Measurements from ENCODE around the gene RNF167. TPM values are rescaled to one million over a fixed set of nuclear protein-coding genes. Genes with fewer than 3 reads are reported as not detected.
A peak's percentile ranks its signal among the peaks of the same experiment; 100 is the strongest.

Gene RNF167
- total and polyA plus RNA-seq, 4 donors = 15.9 to 72.6 (median 24.4) TPM

DNA sequence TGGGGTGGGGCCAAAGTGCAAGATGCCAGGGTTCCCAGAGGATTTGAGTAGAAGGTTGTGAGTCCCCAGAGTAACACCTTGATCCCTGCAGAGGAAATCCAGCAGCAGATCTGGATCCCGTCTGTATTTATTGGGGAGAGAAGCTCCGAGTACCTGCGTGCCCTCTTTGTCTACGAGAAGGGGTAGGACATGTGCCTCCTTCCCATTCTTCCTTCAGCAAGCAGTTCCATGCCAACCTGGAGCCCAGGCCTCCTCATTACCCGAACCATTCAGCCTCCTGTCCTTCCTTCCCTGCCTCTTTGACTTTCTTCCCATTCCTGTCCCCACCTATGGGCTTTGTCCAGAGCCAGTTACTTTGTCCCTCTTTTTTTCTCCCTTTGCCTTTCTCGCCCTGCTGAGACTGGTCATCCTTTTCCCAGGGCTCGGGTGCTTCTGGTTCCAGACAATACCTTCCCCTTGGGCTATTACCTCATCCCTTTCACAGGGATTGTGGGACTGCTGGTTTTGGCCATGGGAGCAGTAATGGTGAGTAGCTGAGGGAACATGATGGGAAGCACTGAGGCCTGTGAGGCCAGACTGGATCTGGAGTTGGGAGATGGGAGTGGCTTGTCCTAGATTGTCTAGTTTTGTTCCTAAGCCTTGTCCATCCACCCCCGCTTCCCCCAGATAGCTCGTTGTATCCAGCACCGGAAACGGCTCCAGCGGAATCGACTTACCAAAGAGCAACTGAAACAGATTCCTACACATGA lies 2.9 kb downstream of the RNF167 start:
- 82% methylated on average over 13 of the region's 13 CpGs for WGBS
- no peak overlapping the region for H3K4me3 ChIP-seq (ENCODE audit: low read depth in 1 of 3, low read length in 3 of 3)
- peaks cover 12 to 68% (median 52%) of the 10 kb centered on the region in 4 donors for H3K4me1 ChIP-seq (ENCODE audit: control insufficient read depth in 4 of 4, insufficient read depth in 4 of 4, low read length in 3 of 4)
- H3K27me3 ChIP-seq (ENCODE audit: control insufficient read depth in 4 of 4, insufficient read depth in 4 of 4, low read length in 3 of 4) = no peaks in the 10 kb centered on the region
- TF ChIP-seq JUND (IDR thresholded peaks at IDR 0.05) (no peak), TAF1 (conservative IDR thresholded peaks at IDR 0.05) (no peak), HNF4G (IDR thresholded peaks at IDR 0.05) (no peak)
- TF ChIP-seq, protein P1, sequence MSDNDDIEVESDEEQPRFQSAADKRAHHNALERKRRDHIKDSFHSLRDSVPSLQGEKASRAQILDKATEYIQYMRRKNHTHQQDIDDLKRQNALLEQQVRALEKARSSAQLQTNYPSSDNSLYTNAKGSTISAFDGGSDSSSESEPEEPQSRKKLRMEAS (IDR thresholded peaks at IDR 0.05) = no peak
- TF ChIP-seq, protein P2, sequence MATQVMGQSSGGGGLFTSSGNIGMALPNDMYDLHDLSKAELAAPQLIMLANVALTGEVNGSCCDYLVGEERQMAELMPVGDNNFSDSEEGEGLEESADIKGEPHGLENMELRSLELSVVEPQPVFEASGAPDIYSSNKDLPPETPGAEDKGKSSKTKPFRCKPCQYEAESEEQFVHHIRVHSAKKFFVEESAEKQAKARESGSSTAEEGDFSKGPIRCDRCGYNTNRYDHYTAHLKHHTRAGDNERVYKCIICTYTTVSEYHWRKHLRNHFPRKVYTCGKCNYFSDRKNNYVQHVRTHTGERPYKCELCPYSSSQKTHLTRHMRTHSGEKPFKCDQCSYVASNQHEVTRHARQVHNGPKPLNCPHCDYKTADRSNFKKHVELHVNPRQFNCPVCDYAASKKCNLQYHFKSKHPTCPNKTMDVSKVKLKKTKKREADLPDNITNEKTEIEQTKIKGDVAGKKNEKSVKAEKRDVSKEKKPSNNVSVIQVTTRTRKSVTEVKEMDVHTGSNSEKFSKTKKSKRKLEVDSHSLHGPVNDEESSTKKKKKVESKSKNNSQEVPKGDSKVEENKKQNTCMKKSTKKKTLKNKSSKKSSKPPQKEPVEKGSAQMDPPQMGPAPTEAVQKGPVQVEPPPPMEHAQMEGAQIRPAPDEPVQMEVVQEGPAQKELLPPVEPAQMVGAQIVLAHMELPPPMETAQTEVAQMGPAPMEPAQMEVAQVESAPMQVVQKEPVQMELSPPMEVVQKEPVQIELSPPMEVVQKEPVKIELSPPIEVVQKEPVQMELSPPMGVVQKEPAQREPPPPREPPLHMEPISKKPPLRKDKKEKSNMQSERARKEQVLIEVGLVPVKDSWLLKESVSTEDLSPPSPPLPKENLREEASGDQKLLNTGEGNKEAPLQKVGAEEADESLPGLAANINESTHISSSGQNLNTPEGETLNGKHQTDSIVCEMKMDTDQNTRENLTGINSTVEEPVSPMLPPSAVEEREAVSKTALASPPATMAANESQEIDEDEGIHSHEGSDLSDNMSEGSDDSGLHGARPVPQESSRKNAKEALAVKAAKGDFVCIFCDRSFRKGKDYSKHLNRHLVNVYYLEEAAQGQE (IDR thresholded peaks at IDR 0.05) = no peak
- DNase-seq (ENCODE audit: low spot score) = no peak
- no peaks in the 10 kb centered on the region for H3K9me3 ChIP-seq (ENCODE audit: control insufficient read depth in 4 of 4, low read length in 3 of 4)
- H3K9ac ChIP-seq (ENCODE audit: low read depth in 1 of 2, low read length in 2 of 2) = no peak overlapping the region
- peaks cover 6 to 28% (median 12%) of the 10 kb centered on the region in 4 donors for H3K36me3 ChIP-seq (ENCODE audit: control insufficient read depth in 4 of 4, insufficient read depth in 3 of 4, low read depth in 1 of 4, low read length in 3 of 4)
- no peak overlapping the region for H3K27ac ChIP-seq (ENCODE audit: low read depth in 1 of 2, low read length in 2 of 2)

DNA sequence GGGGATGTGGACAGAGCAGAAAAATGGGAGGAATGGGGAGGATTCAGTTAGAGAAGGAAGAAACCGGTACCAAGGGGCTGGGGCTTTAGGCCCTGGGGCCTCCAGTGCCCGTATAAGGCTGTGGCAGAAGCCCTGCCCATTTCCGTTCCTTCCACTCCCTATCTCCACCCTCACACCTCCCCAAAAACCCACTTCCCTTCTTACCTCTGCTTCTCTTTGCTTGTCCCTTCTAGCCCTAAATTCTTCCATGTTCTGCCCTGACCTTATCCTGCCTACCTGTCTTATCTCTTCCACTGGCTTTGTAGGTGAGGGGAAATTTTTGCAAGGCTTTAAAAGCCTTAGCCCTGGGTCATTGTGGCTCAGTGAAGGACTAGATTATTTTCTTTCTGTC lies 4.1 kb downstream of the RNF167 start:
- H3K4me3 ChIP-seq (ENCODE audit: low read depth in 1 of 3, low read length in 3 of 3) = no peak overlapping the region
- H3K36me3 ChIP-seq (ENCODE audit: control insufficient read depth in 4 of 4, insufficient read depth in 3 of 4, low read depth in 1 of 4, low read length in 3 of 4) = peaks cover 6 to 26% (median 12%) of the 10 kb centered on the region in 4 donors

DNA sequence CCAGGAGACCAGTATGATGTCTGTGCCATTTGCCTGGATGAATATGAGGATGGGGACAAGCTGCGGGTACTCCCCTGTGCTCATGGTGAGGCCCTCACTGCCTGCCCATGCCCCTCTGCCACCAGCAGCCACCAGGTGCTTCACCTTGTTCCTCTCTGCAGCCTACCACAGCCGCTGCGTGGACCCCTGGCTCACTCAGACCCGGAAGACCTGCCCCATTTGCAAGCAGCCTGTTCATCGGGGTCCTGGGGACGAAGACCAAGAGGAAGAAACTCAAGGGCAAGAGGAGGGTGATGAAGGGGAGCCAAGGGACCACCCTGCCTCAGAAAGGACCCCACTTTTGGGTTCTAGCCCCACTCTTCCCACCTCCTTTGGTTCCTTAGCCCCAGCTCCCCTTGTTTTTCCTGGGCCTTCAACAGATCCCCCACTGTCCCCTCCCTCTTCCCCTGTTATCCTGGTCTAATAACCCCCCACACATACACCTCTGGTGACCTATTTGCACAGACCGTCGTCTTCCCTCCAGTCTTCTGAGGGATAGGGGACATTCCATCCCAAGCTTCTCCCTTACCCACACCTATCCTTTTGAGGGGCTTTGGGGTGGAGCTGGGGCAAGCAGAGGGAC lies 4.6 kb downstream of the RNF167 start:
- DNase-seq (ENCODE audit: low spot score) = no peak
- TF ChIP-seq RAD21 (IDR thresholded peaks at IDR 0.05) (no peak), SP1 (IDR thresholded peaks at IDR 0.05) (no peak), YY1 (IDR thresholded peaks at IDR 0.05) (no peak)
- TF ChIP-seq, protein P3, sequence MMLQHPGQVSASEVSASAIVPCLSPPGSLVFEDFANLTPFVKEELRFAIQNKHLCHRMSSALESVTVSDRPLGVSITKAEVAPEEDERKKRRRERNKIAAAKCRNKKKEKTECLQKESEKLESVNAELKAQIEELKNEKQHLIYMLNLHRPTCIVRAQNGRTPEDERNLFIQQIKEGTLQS (IDR thresholded peaks at IDR 0.05) = no peak
- Histone ChIP-seq H3K9me3 (ENCODE audit: control insufficient read depth in 4 of 4, low read length in 3 of 4) (no peaks in the 10 kb centered on the region), H3K27me3 (ENCODE audit: control insufficient read depth in 4 of 4, insufficient read depth in 4 of 4, low read length in 3 of 4) (no peaks in the 10 kb centered on the region), H3K4me1 (ENCODE audit: control insufficient read depth in 4 of 4, insufficient read depth in 4 of 4, low read length in 3 of 4) (peaks cover 5 to 54% (median 42%) of the 10 kb centered on the region in 4 donors), H3K36me3 (ENCODE audit: control insufficient read depth in 4 of 4, insufficient read depth in 3 of 4, low read depth in 1 of 4, low read length in 3 of 4) (peaks cover 6 to 26% (median 12%) of the 10 kb centered on the region in 4 donors), H3K4me3 (ENCODE audit: low read depth in 1 of 3, low read length in 3 of 3) (no peak overlapping the region), H3K9ac (ENCODE audit: low read depth in 1 of 2, low read length in 2 of 2) (peak overlapping the region in 1 of 2 donors; percentile 1), H3K27ac (ENCODE audit: low read depth in 1 of 2, low read length in 2 of 2) (peak overlapping the region; percentile 65 to 73)
- 63% methylated on average over 8 of the region's 8 CpGs for WGBS

More for the DNA sequence above, 4.1 kb downstream of the RNF167 start:
- DNase-seq (ENCODE audit: low spot score) = no peak
- Histone ChIP-seq H3K9ac (ENCODE audit: low read depth in 1 of 2, low read length in 2 of 2) (no peak overlapping the region), H3K9me3 (ENCODE audit: control insufficient read depth in 4 of 4, low read length in 3 of 4) (no peaks in the 10 kb centered on the region), H3K4me1 (ENCODE audit: control insufficient read depth in 4 of 4, insufficient read depth in 4 of 4, low read length in 3 of 4) (peaks cover 5 to 57% (median 44%) of the 10 kb centered on the region in 4 donors), H3K27ac (ENCODE audit: low read depth in 1 of 2, low read length in 2 of 2) (peak overlapping the region; percentile 65 to 73), H3K27me3 (ENCODE audit: control insufficient read depth in 4 of 4, insufficient read depth in 4 of 4, low read length in 3 of 4) (no peaks in the 10 kb centered on the region)
- WGBS = 56% methylated on average over 3 of the region's 3 CpGs
- TF ChIP-seq, protein P4, sequence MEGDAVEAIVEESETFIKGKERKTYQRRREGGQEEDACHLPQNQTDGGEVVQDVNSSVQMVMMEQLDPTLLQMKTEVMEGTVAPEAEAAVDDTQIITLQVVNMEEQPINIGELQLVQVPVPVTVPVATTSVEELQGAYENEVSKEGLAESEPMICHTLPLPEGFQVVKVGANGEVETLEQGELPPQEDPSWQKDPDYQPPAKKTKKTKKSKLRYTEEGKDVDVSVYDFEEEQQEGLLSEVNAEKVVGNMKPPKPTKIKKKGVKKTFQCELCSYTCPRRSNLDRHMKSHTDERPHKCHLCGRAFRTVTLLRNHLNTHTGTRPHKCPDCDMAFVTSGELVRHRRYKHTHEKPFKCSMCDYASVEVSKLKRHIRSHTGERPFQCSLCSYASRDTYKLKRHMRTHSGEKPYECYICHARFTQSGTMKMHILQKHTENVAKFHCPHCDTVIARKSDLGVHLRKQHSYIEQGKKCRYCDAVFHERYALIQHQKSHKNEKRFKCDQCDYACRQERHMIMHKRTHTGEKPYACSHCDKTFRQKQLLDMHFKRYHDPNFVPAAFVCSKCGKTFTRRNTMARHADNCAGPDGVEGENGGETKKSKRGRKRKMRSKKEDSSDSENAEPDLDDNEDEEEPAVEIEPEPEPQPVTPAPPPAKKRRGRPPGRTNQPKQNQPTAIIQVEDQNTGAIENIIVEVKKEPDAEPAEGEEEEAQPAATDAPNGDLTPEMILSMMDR (IDR thresholded peaks at IDR 0.05; ENCODE audit: low read depth, low read length, missing input control) = no peak
- TF ChIP-seq FOXA1 (IDR thresholded peaks at IDR 0.05) = no peak

All from liver (tissue), 9 donors.